Measurements from ENCODE around the gene ADCYAP1R1. TPM values are rescaled to one million over a fixed set of nuclear protein-coding genes. Genes with fewer than 3 reads are reported as not detected.

The ADCYAP1R1 gene
- total RNA-seq, 2 experiments from 2014 or later = not detected

GRCh38 chr7:31160941-31161340, 108.8 kb downstream of the ADCYAP1R1 start:
- Histone ChIP-seq H2AFZ (ENCODE audit: low read length) (no peak overlapping the region), H3K4me1 (ENCODE audit: insufficient read depth, low read length, poor library complexity, severe bottlenecking) (no peaks in the 10 kb centered on the region), H3K9me3 (ENCODE audit: low read length) (no peaks in the 10 kb centered on the region), H3K36me3 (ENCODE audit: insufficient read depth, low read length) (no peaks in the 10 kb centered on the region), H3K27ac (ENCODE audit: low read depth, low read length, poor library complexity, severe bottlenecking) (no peak overlapping the region), H3K4me2 (ENCODE audit: low read length) (no peak overlapping the region), H4K20me1 (ENCODE audit: insufficient read depth, low read length) (no peaks in the 10 kb centered on the region), H3K9me2 (ENCODE audit: insufficient read depth, low read length) (no peaks in the 10 kb centered on the region), H3K4me3 (ENCODE audit: low read depth, low read length, poor library complexity, severe bottlenecking) (no peak overlapping the region), H3K79me2 (ENCODE audit: insufficient read depth, low read depth, low read length) (no peaks in the 10 kb centered on the region)
- TF ChIP-seq EZH2phosphoT487 (IDR thresholded peaks at IDR 0.05; ENCODE audit: borderline replicate concordance, low read depth, low read length) = no peak
- TF ChIP-seq CTCF (conservative IDR thresholded peaks at IDR 0.05; ENCODE audit: low read length) = no peak
- intact Hi-C loops (cut with micrococcal nuclease; ENCODE audit: unreplicated experiment) = no loop called here
- ChIA-PET CTCF (ENCODE audit: unreplicated experiment) (no interaction called here), POLR2A (no interaction called here)
- no peak for DNase-seq (ENCODE audit: low spot score)
- no TSS peak for BruUV-seq (replicated peaks)

Small RNA genes within 50 kb of the gene (small RNA-seq; reads per million reads assigned to genes)
- not detected for gene AC006466.1

Other genes with a start within 250 kb of the ADCYAP1R1 start
- not detected in 2 replicates for gene AQP1, start 140.5 kb upstream of the ADCYAP1R1 start, total RNA-seq (2014; rRNA removed; shearing (Covaris generic))
- not detected in 2 replicates for gene AQP1, start 140.5 kb upstream of the ADCYAP1R1 start, total RNA-seq (2022)
- gene GHRHR, start 88.4 kb upstream of the ADCYAP1R1 start, total RNA-seq (2014; rRNA removed; shearing (Covaris generic)) = not detected in 2 replicates
- gene GHRHR, start 88.4 kb upstream of the ADCYAP1R1 start, total RNA-seq (2022) = not detected in 2 replicates

Data from OCI-LY7 (cell line).